HepG2 (cell line): ENCODE measurements around the gene PIK3CD. TPM values are rescaled to one million over a fixed set of nuclear protein-coding genes. Genes with fewer than 3 reads are reported as not detected.

Source experiments
- ATAC-seq: fragments of 200-7000 bp; cut with Tn5 transposase; 3 replicates; pipeline ENCODE4 v1.9.1; 2020; ENCODE audit warnings: mild to moderate bottlenecking, moderate library complexity
- BruUV-seq: library from RNA; stranded (reverse); fragments of 400-500 nt; replicated peaks from 2 replicates; lab custom pipeline; 2021; lab: Mats Ljungman, UMichigan
- CTCF ChIA-PET: fragments of 300-600 bp; formaldehyde crosslinking; extraction: SDS; loops from one replicate; lab custom pipeline; 2021; ENCODE audit warnings: low total read pairs, inconsistent platforms, low intra/inter-chr PET ratio; lab: Yijun Ruan, JAX
- POLR2A ChIA-PET: fragments of 350-600 bp; sonication (Branson Sonifier 250); formaldehyde crosslinking; loops from one replicate; lab custom pipeline; 2020; ENCODE audit warnings: antibody characterized with exemption, inconsistent platforms; lab: Yijun Ruan, JAX
- DNase-seq: peaks from one replicate; pipeline ENCODE4 v3.0.0-alpha.2; 2015; ENCODE audit warnings: low spot score
- FAIRE-seq: peaks from 3 replicates; lab custom pipeline; 2011; peaks lifted over from hg19 to GRCh38; lab: Jason Lieb, UNC
- H2AFZ ChIP-seq: one replicate; pipeline ENCODE4 v1.6.1; 2011; ENCODE audit warnings: low read length, inconsistent platforms
- H3K27ac ChIP-seq: fragments of 300-600 bp; 3 replicates; pipeline ENCODE4 v1.8.0; 2011; ENCODE audit warnings: mixed run types, mild to moderate bottlenecking, mixed read lengths, low read length, inconsistent platforms; ENCODE audit not compliant: insufficient read depth; ENCODE audit errors: extremely low read length
- H3K27me3 ChIP-seq, 2 experiments: fragments of 200-600 bp in 1 of 2; 2 replicates in 1 of 2; 3 replicates in 1 of 2; pipeline versions ENCODE4 v1.6.0 to v1.8.0; 2011; ENCODE audit warnings: low read length in 2 of 2, mild to moderate bottlenecking in 2 of 2, moderate library complexity in 2 of 2, inconsistent platforms in 1 of 2; ENCODE audit not compliant: insufficient read depth in 2 of 2, control insufficient read depth in 1 of 2
- H3K36me3 ChIP-seq, 2 experiments: fragments of 200-600 bp in 1 of 2; replicated peaks in 1 of 2; 2 replicates in 1 of 2; 3 replicates in 1 of 2; pipeline versions ENCODE4 v1.5.1 to v1.8.0; 2011; ENCODE audit warnings: low read length in 2 of 2, inconsistent platforms in 1 of 2; ENCODE audit not compliant: insufficient read depth in 2 of 2, control insufficient read depth in 1 of 2
- H3K4me1 ChIP-seq: 2 replicates; pipeline ENCODE4 v1.5.1; 2012; ENCODE audit warnings: low read length, inconsistent platforms; ENCODE audit not compliant: insufficient read depth
- H3K4me2 ChIP-seq: 2 replicates; pipeline ENCODE4 v1.6.0; 2011; ENCODE audit warnings: low read depth, low read length, inconsistent platforms
- H3K4me3 ChIP-seq, 3 experiments: fragments of 200-600 bp in 1 of 3; sonication (generic), shearing (Covaris generic) in 1 of 3; replicated peaks in 1 of 3; 2 replicates each; pipeline ENCODE4 v1.5.1; 2011 to 2016; ENCODE audit warnings: low read length in 3 of 3, inconsistent platforms in 2 of 3, low read depth in 2 of 3, mild to moderate bottlenecking in 2 of 3, control low read depth in 1 of 3, mixed read lengths in 1 of 3; ENCODE audit not compliant: insufficient read depth in 1 of 3
- H3K79me2 ChIP-seq: one replicate; pipeline ENCODE4 v1.6.1; 2011; ENCODE audit warnings: low read length, inconsistent platforms; ENCODE audit not compliant: insufficient read depth
- H3K9ac ChIP-seq: 2 replicates; pipeline ENCODE4 v1.6.0; 2011; ENCODE audit warnings: mild to moderate bottlenecking, low read depth, low read length, inconsistent platforms; ENCODE audit not compliant: insufficient read depth
- H3K9me3 ChIP-seq: 2 replicates; pipeline ENCODE4 v1.5.1; 2012; ENCODE audit warnings: mild to moderate bottlenecking, low read length
- H4K20me1 ChIP-seq: 2 replicates; pipeline ENCODE4 v1.6.0; 2011; ENCODE audit warnings: inconsistent platforms, mild to moderate bottlenecking, low read length, moderate library complexity; ENCODE audit not compliant: insufficient read depth
- BCL3 ChIP-seq: sonication (generic); formaldehyde crosslinking; IDR thresholded peaks from 2 replicates; pipeline ENCODE4 v1.5.1; 2020; ENCODE audit warnings: mild to moderate bottlenecking, missing genetic modification reagents, moderate library complexity
- DNMT1 ChIP-seq: sonication (generic); formaldehyde crosslinking; IDR thresholded peaks from 2 replicates; pipeline ENCODE4 v1.5.1; 2020; ENCODE audit warnings: mild to moderate bottlenecking, missing genetic modification reagents
- TBX2 ChIP-seq: sonication (generic); formaldehyde crosslinking; IDR thresholded peaks from 2 replicates; pipeline ENCODE4 v1.5.0; 2020; ENCODE audit warnings: missing genetic modification reagents, mild to moderate bottlenecking, borderline replicate concordance
- ZNF362 ChIP-seq: sonication (generic); formaldehyde crosslinking; IDR thresholded peaks from 2 replicates; pipeline ENCODE4 v1.4.0; 2020; ENCODE audit warnings: missing genetic modification reagents, mild to moderate bottlenecking, borderline replicate concordance
- ZNF704 ChIP-seq: sonication (generic); formaldehyde crosslinking; IDR thresholded peaks from 2 replicates; pipeline ENCODE4 v1.8.1; 2023; ENCODE audit warnings: mild to moderate bottlenecking, inconsistent platforms, moderate library complexity, missing genetic modification reagents, borderline replicate concordance
- ZNF776 ChIP-seq: sonication (generic); formaldehyde crosslinking; IDR thresholded peaks from 2 replicates; pipeline ENCODE4 v1.4.0; 2020; ENCODE audit warnings: mild to moderate bottlenecking, missing genetic modification reagents
- WGBS: methylation state at CpG from one replicate; pipeline ENCODE4 v1.1.6; 2017; ENCODE audit warnings: low lambda C conversion rate; 5-methylcytosine and 5-hydroxymethylcytosine counted together
- in situ Hi-C: cut with HindIII; loops from 2 replicates; pipeline ENCODE4 v1.10.0; 2017; ENCODE audit warnings: low pct_unique_long_range_greater_than_20kb; ENCODE audit not compliant: extremely low pct_ligation_motif_present
- intact Hi-C: fragments of 100-400 bp; cut with micrococcal nuclease; formaldehyde crosslinking; loops from one replicate; pipeline ENCODE4 v1.10.0; 2022; ENCODE audit not compliant: unreplicated experiment
- polyA plus RNA-seq, 8 experiments: library from polyadenylated mRNA; depleted of rRNA in 3 of 8; stranded (reverse) in 7 of 8; unstranded in 1 of 8; fragments of >200 nt; fragmentation: Illumina TruSeq in 4 of 8; extraction: Trizol in 4 of 8; gene quantifications; 2 replicates each; pipeline versions ENCODE4 v1.2.1 to v1.2.3, GENCODE V29; 2011 to 2016; ENCODE audit warnings: low read depth in 4 of 8, missing spikeins in 1 of 8, mixed read lengths in 1 of 8; ENCODE audit not compliant: insufficient read depth in 1 of 8
- total RNA-seq, 5 experiments: library from RNA; depleted of rRNA; stranded (reverse); fragments of >200 nt; fragmentation: Illumina TruSeq; extraction: Trizol; gene quantifications; 2 replicates each; pipeline ENCODE4 v1.2.3, GENCODE V29; 2016; ENCODE audit warnings: low read depth in 1 of 5
- TF ChIP-seq, protein P1 (sequence below): sonication (generic); formaldehyde crosslinking; IDR thresholded peaks from 2 replicates; pipeline ENCODE4 v1.4.0; 2020; ENCODE audit warnings: missing genetic modification reagents

PIK3CD gene
- total and polyA plus RNA-seq, 2 of the 13 experiments (the other 11 are each of a cell fraction or from before 2014, with no cell fraction given): 7.1 to 10.0 TPM

- Histone ChIP-seq H3K9ac (no peak overlapping the region), H4K20me1 (no peaks in the 10 kb centered on the region), H3K9me3 (no peaks in the 10 kb centered on the region), H3K36me3 (peaks cover 29 to 50% of the 10 kb centered on the region in 2 experiments; a peak in 4 of 5 replicates)
- DNase-seq: no peak
- in situ Hi-C loops: no loop called here
- TF ChIP-seq ZNF362 (CRISPR knock-in tag) (no peak), BCL3 (CRISPR knock-in tag) (no peak), TBX2 (CRISPR knock-in tag) (no peak), DNMT1 (CRISPR knock-in tag) (no peak), ZNF776 (no peak), ZNF704 (CRISPR knock-in tag) (no peak)
- TF ChIP-seq, protein P1, sequence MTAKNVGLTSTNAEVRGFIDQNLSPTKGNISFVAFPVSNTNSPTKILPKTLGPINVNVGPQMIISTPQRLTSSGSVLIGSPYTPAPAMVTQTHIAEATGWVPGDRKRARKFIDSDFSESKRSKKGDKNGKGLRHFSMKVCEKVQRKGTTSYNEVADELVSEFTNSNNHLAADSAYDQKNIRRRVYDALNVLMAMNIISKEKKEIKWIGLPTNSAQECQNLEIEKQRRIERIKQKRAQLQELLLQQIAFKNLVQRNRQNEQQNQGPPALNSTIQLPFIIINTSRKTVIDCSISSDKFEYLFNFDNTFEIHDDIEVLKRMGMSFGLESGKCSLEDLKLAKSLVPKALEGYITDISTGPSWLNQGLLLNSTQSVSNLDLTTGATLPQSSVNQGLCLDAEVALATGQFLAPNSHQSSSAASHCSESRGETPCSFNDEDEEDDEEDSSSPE (CRISPR knock-in tag): no peak
- TF ChIP-seq, all 625 proteins: peak for 0
- WGBS: 97% methylated on average over 9 of the region's 26 CpGs
- Histone ChIP-seq H3K4me2 (no peak overlapping the region), H2AFZ (no peak overlapping the region), H3K79me2 (no peaks in the 10 kb centered on the region), H3K4me3 (no peak overlapping the region), H3K4me1 (no peaks in the 10 kb centered on the region), H3K27ac (no peak overlapping the region), H3K27me3 (no peaks in the 10 kb centered on the region)
- intact Hi-C loops: no loop called here
- FAIRE-seq (no peak), ATAC-seq (no peak)
- ChIA-PET POLR2A (no interaction called here), CTCF (no interaction called here)
- no TSS peak for BruUV-seq
Measured at GRCh38 chr1:9601942-9602793, 49.4 kb upstream of the PIK3CD start.
